ENCODE data around the gene GLDC. TPM values are rescaled to one million over a fixed set of nuclear protein-coding genes. Genes with fewer than 3 reads are reported as not detected.

GLDC gene
- total RNA-seq, 1 experiment from 2014 or later, result 4.0 TPM

GRCh38 chr9:6669881-6670280, 24.4 kb upstream of the GLDC start:
- in situ Hi-C loops (cut with HindIII; ENCODE audit: low pct_unique_long_range_greater_than_20kb, low sequenced_read_pairs) (no loop called here), intact Hi-C loops (cut with micrococcal nuclease; ENCODE audit: unreplicated experiment) (loop anchor here (5.0 kb wide), 1 partner anchor 83 kb away; no protein-coding TSS in a partner anchor)
- Histone ChIP-seq H3K27ac (ENCODE audit: low read length) (no peak overlapping the region), H3K4me3 (ENCODE audit: low read depth in 2 of 2, low read length in 2 of 2) (no peak overlapping the region), H3K9me3 (ENCODE audit: control insufficient read depth, insufficient read depth, low read depth, low read length) (no peaks in the 10 kb centered on the region), H3K36me3 (ENCODE audit: control insufficient read depth, insufficient read depth, low read length) (no peaks in the 10 kb centered on the region), H3K4me1 (ENCODE audit: control insufficient read depth, insufficient read depth, low read length) (no peaks in the 10 kb centered on the region), H3K27me3 (ENCODE audit: control insufficient read depth, insufficient read depth, low read length) (no peaks in the 10 kb centered on the region)
- BruUV-seq (replicated peaks), result no TSS peak
- ChIA-PET CTCF (no interaction called here), POLR2A (no interaction called here)
- DNase-seq (ENCODE audit: low read depth, low spot score), result no peak
- no peak for TF ChIP-seq SIN3A (IDR thresholded peaks at IDR 0.05; ENCODE audit: borderline replicate concordance, insufficient read depth, low read depth, low read length)
- no peak for TF ChIP-seq CTCF (IDR thresholded peaks at IDR 0.05)
- no peak for TF ChIP-seq REST (IDR thresholded peaks at IDR 0.05; ENCODE audit: insufficient read depth in 1 of 2, low read depth in 2 of 2, low read length in 1 of 2)
- no peak for TF ChIP-seq POLR2AphosphoS5 (IDR thresholded peaks at IDR 0.05; ENCODE audit: low read depth, low read length)
- no peak for TF ChIP-seq TCF7L2 (IDR thresholded peaks at IDR 0.05; ENCODE audit: low read depth, low read length)
- ATAC-seq, result no peak

- no peak overlapping the region for H3K4me3 ChIP-seq (ENCODE audit: low read depth in 2 of 2, low read length in 2 of 2)
- in situ Hi-C loops (cut with HindIII; ENCODE audit: low pct_unique_long_range_greater_than_20kb, low sequenced_read_pairs), result no loop called here
- ChIA-PET CTCF (no interaction called here), POLR2A (no interaction called here)
- TF ChIP-seq REST (IDR thresholded peaks at IDR 0.05; ENCODE audit: insufficient read depth in 1 of 2, low read depth in 2 of 2, low read length in 1 of 2) (no peak), SIN3A (IDR thresholded peaks at IDR 0.05; ENCODE audit: borderline replicate concordance, insufficient read depth, low read depth, low read length) (no peak), CTCF (IDR thresholded peaks at IDR 0.05) (peak; percentile 52), TCF7L2 (IDR thresholded peaks at IDR 0.05; ENCODE audit: low read depth, low read length) (no peak), POLR2AphosphoS5 (IDR thresholded peaks at IDR 0.05; ENCODE audit: low read depth, low read length) (no peak)
- BruUV-seq (replicated peaks), result no TSS peak
- H3K27me3 ChIP-seq (ENCODE audit: control insufficient read depth, insufficient read depth, low read length), result no peaks in the 10 kb centered on the region
- H3K27ac ChIP-seq (ENCODE audit: low read length), result no peak overlapping the region
- no peak for DNase-seq (ENCODE audit: low read depth, low spot score)
- H3K4me1 ChIP-seq (ENCODE audit: control insufficient read depth, insufficient read depth, low read length), result no peaks in the 10 kb centered on the region
- no peak for ATAC-seq
- intact Hi-C loops (cut with micrococcal nuclease; ENCODE audit: unreplicated experiment), result loop anchor here (5.0 kb wide), 1 partner anchor 80 kb away; no protein-coding TSS in a partner anchor
- no peaks in the 10 kb centered on the region for H3K9me3 ChIP-seq (ENCODE audit: control insufficient read depth, insufficient read depth, low read depth, low read length)
- no peaks in the 10 kb centered on the region for H3K36me3 ChIP-seq (ENCODE audit: control insufficient read depth, insufficient read depth, low read length)
Measured at GRCh38 chr9:6667633-6668280, 22.2 kb upstream of the GLDC start.

Measured in Panc1 (cell line).